HepG2 (cell line): ENCODE measurements around the gene GOT2. TPM values are rescaled to one million over a fixed set of nuclear protein-coding genes. Genes with fewer than 3 reads are reported as not detected.

ENCODE experiments used
- ATAC-seq: fragments of 200-7000 bp; cut with Tn5 transposase; 3 replicates; pipeline ENCODE4 v1.9.1; 2020; ENCODE audit warnings: mild to moderate bottlenecking, moderate library complexity
- BruUV-seq: library from RNA; stranded (reverse); fragments of 400-500 nt; replicated peaks from 2 replicates; lab custom pipeline; 2021; lab: Mats Ljungman, UMichigan
- CTCF ChIA-PET: fragments of 300-600 bp; formaldehyde crosslinking; extraction: SDS; loops from one replicate; lab custom pipeline; 2021; ENCODE audit warnings: low total read pairs, inconsistent platforms, low intra/inter-chr PET ratio; lab: Yijun Ruan, JAX
- POLR2A ChIA-PET: fragments of 350-600 bp; sonication (Branson Sonifier 250); formaldehyde crosslinking; loops from one replicate; lab custom pipeline; 2020; ENCODE audit warnings: antibody characterized with exemption, inconsistent platforms; lab: Yijun Ruan, JAX
- DNase-seq: peaks from one replicate; pipeline ENCODE4 v3.0.0-alpha.2; 2015; ENCODE audit warnings: low spot score
- FAIRE-seq: peaks from 3 replicates; lab custom pipeline; 2011; peaks lifted over from hg19 to GRCh38; lab: Jason Lieb, UNC
- H2AFZ ChIP-seq: one replicate; pipeline ENCODE4 v1.6.1; 2011; ENCODE audit warnings: low read length, inconsistent platforms
- H3K27ac ChIP-seq: fragments of 300-600 bp; 3 replicates; pipeline ENCODE4 v1.8.0; 2011; ENCODE audit warnings: mixed run types, mild to moderate bottlenecking, mixed read lengths, low read length, inconsistent platforms; ENCODE audit not compliant: insufficient read depth; ENCODE audit errors: extremely low read length
- H3K27me3 ChIP-seq, 2 experiments: fragments of 200-600 bp in 1 of 2; 2 replicates in 1 of 2; 3 replicates in 1 of 2; pipeline versions ENCODE4 v1.6.0 to v1.8.0; 2011; ENCODE audit warnings: low read length in 2 of 2, mild to moderate bottlenecking in 2 of 2, moderate library complexity in 2 of 2, inconsistent platforms in 1 of 2; ENCODE audit not compliant: insufficient read depth in 2 of 2, control insufficient read depth in 1 of 2
- H3K36me3 ChIP-seq, 2 experiments: fragments of 200-600 bp in 1 of 2; replicated peaks in 1 of 2; 2 replicates in 1 of 2; 3 replicates in 1 of 2; pipeline versions ENCODE4 v1.5.1 to v1.8.0; 2011; ENCODE audit warnings: low read length in 2 of 2, inconsistent platforms in 1 of 2; ENCODE audit not compliant: insufficient read depth in 2 of 2, control insufficient read depth in 1 of 2
- H3K4me1 ChIP-seq: 2 replicates; pipeline ENCODE4 v1.5.1; 2012; ENCODE audit warnings: low read length, inconsistent platforms; ENCODE audit not compliant: insufficient read depth
- H3K4me2 ChIP-seq: 2 replicates; pipeline ENCODE4 v1.6.0; 2011; ENCODE audit warnings: low read depth, low read length, inconsistent platforms
- H3K4me3 ChIP-seq, 3 experiments: fragments of 200-600 bp in 1 of 3; sonication (generic), shearing (Covaris generic) in 1 of 3; replicated peaks in 1 of 3; 2 replicates each; pipeline ENCODE4 v1.5.1; 2011 to 2016; ENCODE audit warnings: low read length in 3 of 3, inconsistent platforms in 2 of 3, low read depth in 2 of 3, mild to moderate bottlenecking in 2 of 3, control low read depth in 1 of 3, mixed read lengths in 1 of 3; ENCODE audit not compliant: insufficient read depth in 1 of 3
- H3K79me2 ChIP-seq: one replicate; pipeline ENCODE4 v1.6.1; 2011; ENCODE audit warnings: low read length, inconsistent platforms; ENCODE audit not compliant: insufficient read depth
- H3K9ac ChIP-seq: 2 replicates; pipeline ENCODE4 v1.6.0; 2011; ENCODE audit warnings: mild to moderate bottlenecking, low read depth, low read length, inconsistent platforms; ENCODE audit not compliant: insufficient read depth
- H3K9me3 ChIP-seq: 2 replicates; pipeline ENCODE4 v1.5.1; 2012; ENCODE audit warnings: mild to moderate bottlenecking, low read length
- H4K20me1 ChIP-seq: 2 replicates; pipeline ENCODE4 v1.6.0; 2011; ENCODE audit warnings: inconsistent platforms, mild to moderate bottlenecking, low read length, moderate library complexity; ENCODE audit not compliant: insufficient read depth
- AHDC1 ChIP-seq: sonication (generic); formaldehyde crosslinking; IDR thresholded peaks from 2 replicates; pipeline ENCODE4 v1.5.1; 2020; ENCODE audit warnings: mild to moderate bottlenecking, missing genetic modification reagents, borderline replicate concordance
- ASH2L ChIP-seq: fragments of 300-600, 200-600 bp; sonication (generic); IDR thresholded peaks from 2 replicates; pipeline ENCODE4 v1.7.0; 2017; ENCODE audit warnings: low read depth, mild to moderate bottlenecking, moderate library complexity, mixed read lengths, low read length; ENCODE audit not compliant: insufficient read length
- HOXA9 ChIP-seq: sonication (generic); formaldehyde crosslinking; IDR thresholded peaks from 2 replicates; pipeline ENCODE4 v1.8.1; 2022; ENCODE audit warnings: missing genetic modification reagents, mild to moderate bottlenecking, moderate library complexity, borderline replicate concordance
- RFXANK ChIP-seq: IDR thresholded peaks from 2 replicates; pipeline ENCODE4 v1.6.1; 2016
- RXRB ChIP-seq: IDR thresholded peaks from 2 replicates; pipeline ENCODE4 v1.6.1; 2016; ENCODE audit warnings: borderline replicate concordance, missing genetic modification reagents, missing compliant biosample characterization
- SIN3A ChIP-seq: IDR thresholded peaks from 2 replicates; pipeline ENCODE4 v1.6.1; 2011; ENCODE audit warnings: low read depth, mild to moderate bottlenecking, control low read depth, low read length, borderline replicate concordance
- ZMAT3 ChIP-seq: sonication (generic); formaldehyde crosslinking; conservative IDR thresholded peaks from 2 replicates; pipeline ENCODE4 v1.7.0; 2021; ENCODE audit warnings: missing genetic modification reagents
- ZNF724P ChIP-seq: sonication (generic); formaldehyde crosslinking; IDR thresholded peaks from 2 replicates; pipeline ENCODE4 v1.8.0; 2022; ENCODE audit warnings: missing genetic modification reagents, borderline replicate concordance
- WGBS: methylation state at CpG from one replicate; pipeline ENCODE4 v1.1.6; 2017; ENCODE audit warnings: low lambda C conversion rate; 5-methylcytosine and 5-hydroxymethylcytosine counted together
- in situ Hi-C: cut with HindIII; loops from 2 replicates; pipeline ENCODE4 v1.10.0; 2017; ENCODE audit warnings: low pct_unique_long_range_greater_than_20kb; ENCODE audit not compliant: extremely low pct_ligation_motif_present
- intact Hi-C: fragments of 100-400 bp; cut with micrococcal nuclease; formaldehyde crosslinking; loops from one replicate; pipeline ENCODE4 v1.10.0; 2022; ENCODE audit not compliant: unreplicated experiment
- polyA plus RNA-seq, 8 experiments: library from polyadenylated mRNA; depleted of rRNA in 3 of 8; stranded (reverse) in 7 of 8; unstranded in 1 of 8; fragments of >200 nt; fragmentation: Illumina TruSeq in 4 of 8; extraction: Trizol in 4 of 8; gene quantifications; 2 replicates each; pipeline versions ENCODE4 v1.2.1 to v1.2.3, GENCODE V29; 2011 to 2016; ENCODE audit warnings: low read depth in 4 of 8, missing spikeins in 1 of 8, mixed read lengths in 1 of 8; ENCODE audit not compliant: insufficient read depth in 1 of 8
- total RNA-seq, 5 experiments: library from RNA; depleted of rRNA; stranded (reverse); fragments of >200 nt; fragmentation: Illumina TruSeq; extraction: Trizol; gene quantifications; 2 replicates each; pipeline ENCODE4 v1.2.3, GENCODE V29; 2016; ENCODE audit warnings: low read depth in 1 of 5
- TF ChIP-seq, protein P1 (sequence below): IDR thresholded peaks from 2 replicates; pipeline ENCODE4 v1.6.1; 2016; ENCODE audit warnings: low read depth, borderline replicate concordance
- TF ChIP-seq, protein P2 (sequence below): sonication (generic); formaldehyde crosslinking; IDR thresholded peaks from 2 replicates; pipeline ENCODE4 v1.8.0; 2023; ENCODE audit warnings: mild to moderate bottlenecking, missing genetic modification reagents
- TF ChIP-seq, protein P3 (sequence below): sonication (generic); formaldehyde crosslinking; IDR thresholded peaks from 2 replicates; pipeline ENCODE4 v1.4.0; 2020; ENCODE audit warnings: missing genetic modification reagents
- TF ChIP-seq, protein P4 (sequence below): sonication (generic); formaldehyde crosslinking; IDR thresholded peaks from 2 replicates; pipeline ENCODE4 v1.4.0; 2020; ENCODE audit warnings: low read depth, missing genetic modification reagents

Gene GOT2
- total and polyA plus RNA-seq, 2 of the 13 experiments (the other 11 are each of a cell fraction or from before 2014, with no cell fraction given) = 32.6 to 121 TPM

DNA sequence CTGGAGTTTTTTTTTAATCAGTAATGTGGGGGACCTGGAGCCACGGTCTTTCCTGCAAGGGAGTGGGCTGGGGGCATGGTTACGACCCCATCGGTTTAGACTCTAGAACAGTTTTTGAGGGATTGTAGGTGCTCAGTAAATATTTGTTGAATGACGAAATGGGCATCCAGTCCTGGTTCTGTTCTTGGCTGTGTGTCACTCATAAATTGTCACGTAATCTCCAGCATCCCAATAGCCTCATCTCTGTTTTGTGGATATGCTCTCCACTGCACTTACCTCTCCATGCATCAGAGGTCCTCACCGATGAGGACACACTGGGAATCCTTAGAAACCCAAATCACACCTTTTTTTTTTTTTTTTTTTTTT lies 49.0 kb downstream of the GOT2 start:
- ChIA-PET CTCF (no interaction called here), POLR2A (interaction anchor here (0.6 to 2.0 kb wide), 21 partner anchors 9 to 292 kb away, joined by 3 to 11 read pairs (median 4); no protein-coding TSS in a partner anchor)
- intact Hi-C loops = loop anchor here (2.0 kb wide), 1 partner anchor 48 kb away; no protein-coding TSS in a partner anchor
- H4K20me1 ChIP-seq = no peaks in the 10 kb centered on the region
- H3K4me1 ChIP-seq = peaks cover 19% of the 10 kb centered on the region
- FAIRE-seq = peak; percentile 44
- H3K9ac ChIP-seq = peak overlapping the region; percentile 81
- H3K27me3 ChIP-seq = no peaks in the 10 kb centered on the region; a peak in 1 of 5 replicates
- in situ Hi-C loops = no loop called here
- peak overlapping the region; percentile 93 for H3K4me2 ChIP-seq
- no peak overlapping the region for H3K27ac ChIP-seq
- no TSS peak for BruUV-seq
- DNase-seq = peak; percentile 44
- WGBS = 2% methylated on average over 6 of the region's 6 CpGs
- H3K36me3 ChIP-seq = peaks cover 1 to 3% of the 10 kb centered on the region in 2 experiments; a peak in 2 of 5 replicates
- H3K9me3 ChIP-seq = no peaks in the 10 kb centered on the region
- peak overlapping the region; percentile 97 for H2AFZ ChIP-seq
- H3K79me2 ChIP-seq = peaks cover 5% of the 10 kb centered on the region
- H3K4me3 ChIP-seq = peak overlapping the region; percentile 81 to 91 (median 88)
- ATAC-seq = peak; percentile 40
- TF ChIP-seq AHDC1 (no peak; the same call in 1 of the 2 replicates), ASH2L (peak; percentile 5), ZNF724P (CRISPR knock-in tag) (no peak), RFXANK (no peak), HOXA9 (CRISPR knock-in tag) (no peak), SIN3A (no peak), ZMAT3 (CRISPR knock-in tag) (0 out of 2 replicates have a peak, but pooled peaks have one; percentile 3), RXRB (CRISPR knock-in tag) (no peak)
- TF ChIP-seq, protein P1, sequence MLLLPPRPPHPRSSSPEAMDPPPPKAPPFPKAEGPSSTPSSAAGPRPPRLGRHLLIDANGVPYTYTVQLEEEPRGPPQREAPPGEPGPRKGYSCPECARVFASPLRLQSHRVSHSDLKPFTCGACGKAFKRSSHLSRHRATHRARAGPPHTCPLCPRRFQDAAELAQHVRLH (CRISPR knock-in tag) = no peak
- TF ChIP-seq, protein P2, sequence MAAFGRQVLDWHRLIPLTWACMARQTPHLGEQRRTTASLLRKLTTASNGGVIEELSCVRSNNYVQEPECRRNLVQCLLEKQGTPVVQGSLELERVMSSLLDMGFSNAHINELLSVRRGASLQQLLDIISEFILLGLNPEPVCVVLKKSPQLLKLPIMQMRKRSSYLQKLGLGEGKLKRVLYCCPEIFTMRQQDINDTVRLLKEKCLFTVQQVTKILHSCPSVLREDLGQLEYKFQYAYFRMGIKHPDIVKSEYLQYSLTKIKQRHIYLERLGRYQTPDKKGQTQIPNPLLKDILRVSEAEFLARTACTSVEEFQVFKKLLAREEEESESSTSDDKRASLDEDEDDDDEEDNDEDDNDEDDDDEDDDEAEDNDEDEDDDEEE (CRISPR knock-in tag) = no peak
- TF ChIP-seq, protein P3, sequence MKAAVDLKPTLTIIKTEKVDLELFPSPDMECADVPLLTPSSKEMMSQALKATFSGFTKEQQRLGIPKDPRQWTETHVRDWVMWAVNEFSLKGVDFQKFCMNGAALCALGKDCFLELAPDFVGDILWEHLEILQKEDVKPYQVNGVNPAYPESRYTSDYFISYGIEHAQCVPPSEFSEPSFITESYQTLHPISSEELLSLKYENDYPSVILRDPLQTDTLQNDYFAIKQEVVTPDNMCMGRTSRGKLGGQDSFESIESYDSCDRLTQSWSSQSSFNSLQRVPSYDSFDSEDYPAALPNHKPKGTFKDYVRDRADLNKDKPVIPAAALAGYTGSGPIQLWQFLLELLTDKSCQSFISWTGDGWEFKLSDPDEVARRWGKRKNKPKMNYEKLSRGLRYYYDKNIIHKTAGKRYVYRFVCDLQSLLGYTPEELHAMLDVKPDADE = no peak
- TF ChIP-seq, protein P4, sequence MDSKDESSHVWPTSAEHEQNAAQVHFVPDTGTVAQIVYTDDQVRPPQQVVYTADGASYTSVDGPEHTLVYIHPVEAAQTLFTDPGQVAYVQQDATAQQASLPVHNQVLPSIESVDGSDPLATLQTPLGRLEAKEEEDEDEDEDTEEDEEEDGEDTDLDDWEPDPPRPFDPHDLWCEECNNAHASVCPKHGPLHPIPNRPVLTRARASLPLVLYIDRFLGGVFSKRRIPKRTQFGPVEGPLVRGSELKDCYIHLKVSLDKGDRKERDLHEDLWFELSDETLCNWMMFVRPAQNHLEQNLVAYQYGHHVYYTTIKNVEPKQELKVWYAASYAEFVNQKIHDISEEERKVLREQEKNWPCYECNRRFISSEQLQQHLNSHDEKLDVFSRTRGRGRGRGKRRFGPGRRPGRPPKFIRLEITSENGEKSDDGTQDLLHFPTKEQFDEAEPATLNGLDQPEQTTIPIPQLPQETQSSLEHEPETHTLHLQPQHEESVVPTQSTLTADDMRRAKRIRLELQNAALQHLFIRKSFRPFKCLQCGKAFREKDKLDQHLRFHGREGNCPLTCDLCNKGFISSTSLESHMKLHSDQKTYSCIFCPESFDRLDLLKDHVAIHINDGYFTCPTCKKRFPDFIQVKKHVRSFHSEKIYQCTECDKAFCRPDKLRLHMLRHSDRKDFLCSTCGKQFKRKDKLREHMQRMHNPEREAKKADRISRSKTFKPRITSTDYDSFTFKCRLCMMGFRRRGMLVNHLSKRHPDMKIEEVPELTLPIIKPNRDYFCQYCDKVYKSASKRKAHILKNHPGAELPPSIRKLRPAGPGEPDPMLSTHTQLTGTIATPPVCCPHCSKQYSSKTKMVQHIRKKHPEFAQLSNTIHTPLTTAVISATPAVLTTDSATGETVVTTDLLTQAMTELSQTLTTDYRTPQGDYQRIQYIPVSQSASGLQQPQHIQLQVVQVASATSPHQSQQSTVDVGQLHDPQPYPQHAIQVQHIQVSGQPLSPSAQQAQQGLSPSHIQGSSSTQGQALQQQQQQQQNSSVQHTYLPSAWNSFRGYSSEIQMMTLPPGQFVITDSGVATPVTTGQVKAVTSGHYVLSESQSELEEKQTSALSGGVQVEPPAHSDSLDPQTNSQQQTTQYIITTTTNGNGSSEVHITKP (CRISPR knock-in tag) = 0 out of 2 replicates have a peak, but pooled peaks have one; percentile 2
